Heart right ventricle (tissue), 16 donors: Measurements from ENCODE around the gene IPO4. TPM values are rescaled to one million over a fixed set of nuclear protein-coding genes. Genes with fewer than 3 reads are reported as not detected.

ENCODE experiments used
- ATAC-seq, 8 donors: fragments of 200-7000 bp; cut with Tn5 transposase; one replicate each; pipeline ENCODE4 v1.9.1; 2020; ENCODE audit warnings: mild to moderate bottlenecking in 8 of 8, moderate library complexity in 8 of 8, moderate number of reproducible peaks in 1 of 8
- DNase-seq, 2 donors: peaks; one replicate each; pipeline ENCODE4 v3.0.0-alpha.2; 2020
- H3K27ac ChIP-seq, 10 donors: fragments of 200-600 bp; sonication (generic) in 2 of 10; one replicate each; pipeline versions ENCODE4 v1.5.0 to v1.8.0; 2020 to 2022; ENCODE audit warnings: mild to moderate bottlenecking in 3 of 10
- H3K27me3 ChIP-seq, 7 donors: fragments of 200-600 bp; one replicate each; pipeline ENCODE4 v1.8.0; 2021 to 2022; ENCODE audit warnings: mild to moderate bottlenecking in 2 of 7
- H3K36me3 ChIP-seq, 9 donors: fragments of 200-600 bp; sonication (generic) in 1 of 9; one replicate each; pipeline versions ENCODE4 v1.5.0 to v1.8.0; 2020 to 2022; ENCODE audit warnings: mild to moderate bottlenecking in 2 of 9
- H3K4me1 ChIP-seq, 9 donors: fragments of 200-600 bp; sonication (generic) in 1 of 9; one replicate each; pipeline versions ENCODE4 v1.5.0 to v1.8.0; 2020 to 2022; ENCODE audit warnings: mild to moderate bottlenecking in 4 of 9
- H3K4me3 ChIP-seq, 10 donors: fragments of 200-600 bp; sonication (generic) in 2 of 10; one replicate each; pipeline versions ENCODE4 v1.5.0 to v1.8.0; 2020 to 2022; ENCODE audit warnings: mild to moderate bottlenecking in 7 of 10, moderate library complexity in 2 of 10
- H3K9me3 ChIP-seq, 11 donors: fragments of 200-600 bp in 10 of 11; sonication (generic) in 2 of 11; one replicate each; pipeline versions ENCODE4 v1.5.0 to v1.8.0; 2013 to 2022; ENCODE audit warnings: mild to moderate bottlenecking in 2 of 11, control low read depth in 1 of 11, moderate library complexity in 1 of 11
- CTCF ChIP-seq, 9 donors: fragments of 200-600 bp; sonication (generic) in 2 of 9; IDR thresholded peaks; one replicate each; pipeline versions ENCODE4 v1.5.0 to v1.8.0; 2021 to 2022; ENCODE audit warnings: antibody characterized with exemption in 9 of 9, mild to moderate bottlenecking in 5 of 9, moderate library complexity in 1 of 9
- WGBS, 2 donors: extraction: QIAGEN DNeasy Blood & Tissue Kit; methylation state at CpG; one replicate each; pipeline ENCODE4 v1.1.7; 2013; ENCODE audit warnings: inconsistent platforms in 1 of 2; 5-methylcytosine and 5-hydroxymethylcytosine counted together
- intact Hi-C, 10 donors: fragments of 100-400 bp; cut with DNase I; formaldehyde crosslinking; loops; one replicate each; pipeline versions ENCODE4 v1.11.1 to v1.14.2; 2022
- polyA plus RNA-seq, 2 donors: library from polyadenylated mRNA; stranded (reverse); fragments of 200-250 nt; gene quantifications; one replicate each; pipeline ENCODE4 v1.2.3, GENCODE V29; 2013
- total RNA-seq, 10 donors: library from RNA; stranded (reverse); fragmentation: NEBNext Ultra II Directional in 3 of 10; extraction: Animal tissue kit (Norgen Biotek cat#: 25700) in 3 of 10; gene quantifications; one replicate each; pipeline versions ENCODE4 v1.2.1 to v1.2.4, GENCODE V29; 2021 to 2023
- donor health status: Arrhythmogenic right ventricular cardiomyopathy.
- donor health status: ischemic (EF 13 %, LVEDD 7.1; RV severe dilation, severe dysfunction).
- donor health status: healthy with polysubstance abuse.
- donor health status: DM: no; HTN: yes; CAD: no.
- donor health status: DM: no; HTN: no; CAD: no.
- donor health status: ischemic (EF 25% LVEDD 6.9; RV normal size, moderate dysfunction).
- donor health status: ischemic (EF 25% LVEDD 5.7; RV mildly dilated, moderate dysfunction).
- donor health status: healthy.
- donor health status: DM: yes; HTN: yes; CAD: no.
- donor health status: Ischemic cardiomyopathy.
- donor health status: ischemic (EF 35%, LVEDD 5.7; RV mildly dilated, moderate dysfunction).
- donor health status: nonischemic (EF 11% LVEDD 7.7; RV severe dilation, severe dysfunction).
- donor health status: DM: yes; HTN: yes; CAD: no.
- donor health status: PGD.
- donor health status: ischemic (EF 29% LVEDD 5.4; RV normal size, mild dysfunction).
- donor health status: nonischemic (EF 23%, LVEDD 6.1; RV moderate dilation, normal function).

IPO4 gene
- total and polyA plus RNA-seq, 12 donors = 4.4 to 23.8 (median 12.6) TPM

DNA sequence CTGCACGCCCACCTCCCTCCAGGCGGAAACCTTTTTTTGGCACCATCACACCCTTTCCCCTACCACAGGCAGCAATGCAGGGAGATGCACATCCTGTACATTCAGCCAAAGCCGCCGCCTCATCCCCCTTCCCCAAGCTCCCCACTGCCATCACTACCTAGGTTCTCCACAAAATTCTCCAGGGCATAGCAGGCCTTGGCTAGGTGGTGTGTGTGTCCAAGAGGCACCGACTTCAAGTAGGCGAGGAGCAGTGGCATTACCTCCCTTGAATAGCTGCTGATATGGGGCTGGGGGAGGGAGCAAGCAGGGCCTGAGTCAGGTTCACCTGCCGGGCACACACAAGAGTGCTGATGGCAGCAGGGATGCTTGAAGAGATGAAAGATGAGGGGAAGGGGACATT lies 3.6 kb downstream of the IPO4 start:
- TF ChIP-seq CTCF (IDR thresholded peaks at IDR 0.05) = no peak
- Histone ChIP-seq H3K4me3 (no peak overlapping the region), H3K27me3 (no peaks in the 10 kb centered on the region), H3K27ac (no peak overlapping the region), H3K36me3 (peaks cover 0 to 80% (median 23%) of the 10 kb centered on the region in 9 donors), H3K4me1 (peaks cover 4 to 33% (median 25%) of the 10 kb centered on the region in 9 donors), H3K9me3 (no peaks in the 10 kb centered on the region)
- ATAC-seq = no peak
- no peak for DNase-seq
- WGBS, 2 donors = 92 to 97% methylated on average over 7 of the region's 7 CpGs
- intact Hi-C loops = no loop called here

DNA sequence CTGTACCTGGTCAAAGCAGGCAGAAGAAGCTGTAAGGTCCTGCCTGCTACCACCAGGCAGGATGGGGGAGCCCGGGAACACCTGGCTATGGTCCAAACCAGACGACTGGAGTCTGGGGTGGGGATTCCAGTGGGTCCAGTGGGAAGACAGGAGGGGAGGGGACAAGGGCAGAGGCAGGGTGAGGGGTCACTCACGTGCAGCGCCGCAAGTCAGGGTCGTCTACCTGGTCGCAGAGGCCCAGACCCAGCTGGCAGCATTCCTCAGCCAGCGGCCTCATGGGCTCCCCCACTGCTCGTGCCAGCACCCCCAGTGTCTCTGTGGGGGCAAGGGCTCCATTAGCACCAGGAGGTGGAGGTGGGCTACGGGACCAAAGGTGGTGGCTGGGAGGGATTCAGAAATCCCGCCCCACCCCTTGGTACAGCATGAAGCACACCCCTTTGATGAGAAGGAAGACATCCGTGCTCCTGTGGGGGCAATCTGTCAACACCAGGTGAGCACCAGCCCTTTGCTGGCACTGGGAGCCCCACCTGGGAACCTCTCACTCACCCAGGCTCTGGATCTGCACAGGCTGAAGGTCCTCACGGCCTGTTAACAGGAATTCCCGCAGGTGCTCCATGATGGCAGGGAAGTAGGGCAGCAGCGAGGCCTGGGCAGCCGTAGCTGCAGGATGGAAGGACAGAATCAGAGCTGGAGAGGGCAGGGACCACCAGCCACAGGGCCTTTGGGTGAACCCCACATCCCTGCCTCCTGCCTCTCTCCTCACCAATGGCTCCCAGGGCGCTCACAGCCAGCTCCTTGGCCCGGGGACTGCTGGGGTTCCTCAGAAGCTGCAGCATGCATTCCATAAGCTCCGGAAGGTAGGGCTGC lies 4.3 kb downstream of the IPO4 start:
- 88 to 89% methylated on average over 19 of the region's 19 CpGs for WGBS, 2 donors
- ATAC-seq = no peak
- Histone ChIP-seq H3K4me3 (no peak overlapping the region), H3K36me3 (peaks cover 0 to 80% (median 25%) of the 10 kb centered on the region in 9 donors), H3K4me1 (peaks cover 4 to 37% (median 31%) of the 10 kb centered on the region in 9 donors), H3K27me3 (no peaks in the 10 kb centered on the region), H3K9me3 (no peaks in the 10 kb centered on the region), H3K27ac (no peak overlapping the region)
- TF ChIP-seq CTCF (IDR thresholded peaks at IDR 0.05) = no peak
- DNase-seq = no peak
- intact Hi-C loops = no loop called here

DNA sequence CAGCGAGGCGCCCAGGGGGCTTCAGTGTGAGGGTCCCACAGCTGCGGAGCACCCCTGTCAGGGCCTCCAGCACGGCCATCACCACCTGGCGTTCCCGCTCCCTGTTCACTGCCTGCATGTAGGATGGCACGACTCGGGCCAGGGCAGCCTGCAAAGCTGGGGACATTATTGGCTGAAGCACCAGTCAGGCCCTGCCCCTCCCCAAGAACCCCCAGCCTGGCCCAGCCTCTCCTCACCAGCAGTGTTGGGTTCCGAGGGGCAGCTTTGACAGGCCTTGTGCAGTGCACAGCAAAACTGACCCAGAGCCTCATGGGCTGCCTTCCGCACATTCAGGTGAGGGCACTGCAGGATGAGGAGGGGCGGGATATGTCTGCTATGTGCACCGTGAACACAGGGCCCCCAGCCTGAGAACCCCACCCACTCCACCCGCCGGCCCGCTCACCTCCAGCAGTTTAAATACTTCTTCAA lies 5.6 kb downstream of the IPO4 start:
- no peak overlapping the region for H3K27ac ChIP-seq
- 89 to 94% methylated on average over 15 of the region's 15 CpGs for WGBS, 2 donors
- no peak overlapping the region for H3K4me3 ChIP-seq
- DNase-seq (no peak), ATAC-seq (no peak)
- TF ChIP-seq CTCF (IDR thresholded peaks at IDR 0.05) = no peak
- intact Hi-C loops = no loop called here
- no peaks in the 10 kb centered on the region for H3K9me3 ChIP-seq
- H3K4me1 ChIP-seq = peaks cover 3 to 30% (median 22%) of the 10 kb centered on the region in 9 donors
- peaks cover 0 to 93% (median 35%) of the 10 kb centered on the region in 9 donors for H3K36me3 ChIP-seq
- H3K27me3 ChIP-seq = no peaks in the 10 kb centered on the region

DNA sequence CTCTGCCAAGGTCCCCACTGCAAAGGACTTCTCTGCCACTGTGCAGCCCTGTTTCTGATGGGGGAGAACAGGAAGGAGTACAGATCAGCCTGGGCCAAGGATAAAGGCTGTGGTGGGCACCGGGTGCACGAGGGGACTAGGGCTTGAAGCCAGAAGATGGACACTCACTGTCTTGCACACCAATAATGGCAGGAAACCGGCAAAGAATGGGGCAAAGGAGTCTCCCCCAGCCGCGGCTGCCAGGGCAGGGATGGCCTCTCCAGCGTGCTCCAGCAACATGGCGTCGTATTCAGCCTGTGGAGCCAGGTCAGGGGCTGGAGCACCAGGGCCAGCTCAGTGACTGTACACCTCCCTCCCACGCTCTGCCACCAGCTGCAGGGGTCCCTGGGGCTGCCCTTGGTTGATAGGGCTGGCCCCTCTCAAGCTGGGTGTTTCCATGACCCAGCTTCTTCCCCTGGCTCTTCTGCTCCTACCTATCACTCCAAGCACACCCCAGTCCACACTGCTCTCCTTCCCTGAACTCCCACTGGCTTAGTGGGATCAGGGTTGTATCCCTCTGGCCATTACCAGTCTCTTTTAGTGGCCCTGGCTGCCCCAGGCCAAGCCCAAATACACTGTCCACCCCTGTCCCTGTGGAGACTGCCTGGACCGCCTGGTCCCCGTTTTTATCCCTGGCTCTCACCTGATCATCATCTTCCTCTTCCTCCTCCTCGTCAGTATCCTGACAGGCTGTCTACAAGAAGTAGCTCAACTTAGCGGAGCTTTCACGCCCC lies 6.3 kb downstream of the IPO4 start:
- no peak overlapping the region for H3K4me3 ChIP-seq
- no peaks in the 10 kb centered on the region for H3K27me3 ChIP-seq
- TF ChIP-seq CTCF (IDR thresholded peaks at IDR 0.05) = no peak
- WGBS, 2 donors = 82 to 89% methylated on average over 14 of the region's 14 CpGs
- H3K9me3 ChIP-seq = no peaks in the 10 kb centered on the region
- peaks cover 0 to 22% (median 14%) of the 10 kb centered on the region in 9 donors for H3K4me1 ChIP-seq
- intact Hi-C loops = no loop called here
- DNase-seq (no peak), ATAC-seq (no peak)
- H3K36me3 ChIP-seq = peaks cover 0 to 100% (median 36%) of the 10 kb centered on the region in 9 donors
- no peak overlapping the region for H3K27ac ChIP-seq
